Right hindlimb (tissue), 1 donor: ENCODE data around the gene TPBG.

Experiments
- DNase-seq: peaks from one replicate; pipeline ENCODE4 v3.0.0-alpha.2; 2018

Gene TPBG

GRCh38 chr6:82363428-82364086 lies at the start of gene TPBG:
TPBG (plus strand) TSS chr6:82363817; CDS start chr6:82364962, 1,145 bp downstream.
- peak; percentile 80 for DNase-seq

DNA sequence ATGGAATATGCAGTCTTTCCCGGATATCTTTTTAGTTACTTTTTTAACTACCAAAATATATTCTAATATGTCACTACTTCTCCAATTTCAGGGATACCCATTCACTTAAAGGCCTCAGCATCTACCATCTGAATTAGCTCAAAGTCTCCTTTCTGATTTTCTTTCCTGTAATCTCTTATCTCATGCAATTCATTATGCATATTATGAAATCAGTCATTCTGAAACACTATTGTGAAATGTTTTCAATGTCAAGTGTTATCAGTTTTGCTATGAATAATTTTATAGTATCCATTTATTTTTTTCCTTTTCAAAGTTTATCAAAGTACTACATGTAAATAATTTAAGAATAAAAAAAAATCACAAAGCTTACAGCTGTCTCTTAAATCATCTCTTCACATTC lies 41.2 kb upstream of the TPBG start:
- DNase-seq = no peak

DNA sequence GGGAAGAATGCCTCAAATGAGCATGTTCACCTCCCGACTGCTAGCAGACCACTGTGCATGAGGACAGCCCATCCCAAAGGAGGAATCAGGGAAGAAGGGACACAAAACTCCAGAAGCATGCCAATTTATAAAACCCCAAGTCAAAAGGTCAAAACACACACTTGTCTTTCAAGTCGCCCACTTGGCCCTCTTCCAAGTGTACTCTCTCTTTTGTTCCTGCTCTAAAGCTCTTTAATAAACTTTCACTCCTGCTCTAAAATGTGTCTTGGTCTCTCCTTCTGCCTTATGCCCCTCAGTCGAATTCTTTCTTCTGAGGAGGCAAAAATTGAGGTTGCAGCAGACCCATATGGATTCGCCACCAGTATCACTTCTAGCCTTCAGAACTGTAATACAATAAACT lies 33.9 kb upstream of the TPBG start:
- DNase-seq = no peak

- no peak for DNase-seq
Measured at GRCh38 chr6:82330171-82330804, 33.3 kb upstream of the TPBG start.

GRCh38 chr6:82331031-82331773 lies 32.4 kb upstream of the TPBG start:
- DNase-seq = no peak

- DNase-seq = no peak
Measured at GRCh38 chr6:82333781-82334180, 29.8 kb upstream of the TPBG start.

GRCh38 chr6:82337688-82338257 lies 25.8 kb upstream of the TPBG start:
- no peak for DNase-seq

GRCh38 chr6:82348130-82348529 lies 15.5 kb upstream of the TPBG start:
- no peak for DNase-seq

DNA sequence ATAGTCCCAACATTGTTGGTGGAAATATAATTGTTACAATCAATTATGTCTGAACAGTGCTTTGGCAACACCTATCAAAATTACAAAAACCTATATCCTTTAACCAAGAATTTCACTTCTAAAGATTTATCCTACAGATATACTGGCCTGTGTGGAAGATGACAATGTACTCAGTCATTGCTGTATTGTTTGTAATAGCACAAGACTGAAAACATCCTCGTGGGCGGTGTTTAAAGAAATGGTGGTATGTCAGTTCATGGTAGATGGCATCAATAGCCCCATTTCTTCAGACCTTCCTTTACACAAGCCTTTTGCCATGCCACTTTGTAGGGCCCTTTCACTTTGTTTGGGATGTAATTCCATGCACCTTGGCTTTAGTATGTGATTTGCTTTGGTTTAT lies 9.8 kb upstream of the TPBG start:
- no peak for DNase-seq

GRCh38 chr6:82360552-82360951 lies 3.1 kb upstream of the TPBG start:
- no peak for DNase-seq

DNA sequence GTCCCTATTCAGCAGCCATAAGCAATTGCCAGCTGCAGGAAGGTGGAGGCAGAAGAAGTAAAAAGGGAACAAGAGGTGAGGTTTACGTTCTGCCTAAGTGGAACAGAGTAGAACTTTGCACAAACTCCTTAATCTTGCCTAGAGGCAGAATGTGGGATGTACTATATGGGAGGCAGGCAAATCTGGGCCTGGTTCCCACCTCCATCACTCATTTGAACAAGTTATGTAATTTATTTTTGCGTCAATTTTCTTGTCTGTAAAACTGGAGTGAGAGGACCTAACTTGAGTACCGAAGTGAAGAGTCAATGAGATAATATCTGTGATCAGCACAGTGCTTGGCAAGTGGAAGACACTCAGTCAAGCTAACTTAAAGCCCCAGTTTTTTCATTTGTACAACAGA lies 2.0 kb upstream of the TPBG start:
- no peak for DNase-seq

GRCh38 chr6:82362144-82362543 lies 1.5 kb upstream of the TPBG start:
- no peak for DNase-seq

- peak; percentile 71 for DNase-seq
Measured at GRCh38 chr6:82362878-82363427, 664 bp upstream of the TPBG start.

DNA sequence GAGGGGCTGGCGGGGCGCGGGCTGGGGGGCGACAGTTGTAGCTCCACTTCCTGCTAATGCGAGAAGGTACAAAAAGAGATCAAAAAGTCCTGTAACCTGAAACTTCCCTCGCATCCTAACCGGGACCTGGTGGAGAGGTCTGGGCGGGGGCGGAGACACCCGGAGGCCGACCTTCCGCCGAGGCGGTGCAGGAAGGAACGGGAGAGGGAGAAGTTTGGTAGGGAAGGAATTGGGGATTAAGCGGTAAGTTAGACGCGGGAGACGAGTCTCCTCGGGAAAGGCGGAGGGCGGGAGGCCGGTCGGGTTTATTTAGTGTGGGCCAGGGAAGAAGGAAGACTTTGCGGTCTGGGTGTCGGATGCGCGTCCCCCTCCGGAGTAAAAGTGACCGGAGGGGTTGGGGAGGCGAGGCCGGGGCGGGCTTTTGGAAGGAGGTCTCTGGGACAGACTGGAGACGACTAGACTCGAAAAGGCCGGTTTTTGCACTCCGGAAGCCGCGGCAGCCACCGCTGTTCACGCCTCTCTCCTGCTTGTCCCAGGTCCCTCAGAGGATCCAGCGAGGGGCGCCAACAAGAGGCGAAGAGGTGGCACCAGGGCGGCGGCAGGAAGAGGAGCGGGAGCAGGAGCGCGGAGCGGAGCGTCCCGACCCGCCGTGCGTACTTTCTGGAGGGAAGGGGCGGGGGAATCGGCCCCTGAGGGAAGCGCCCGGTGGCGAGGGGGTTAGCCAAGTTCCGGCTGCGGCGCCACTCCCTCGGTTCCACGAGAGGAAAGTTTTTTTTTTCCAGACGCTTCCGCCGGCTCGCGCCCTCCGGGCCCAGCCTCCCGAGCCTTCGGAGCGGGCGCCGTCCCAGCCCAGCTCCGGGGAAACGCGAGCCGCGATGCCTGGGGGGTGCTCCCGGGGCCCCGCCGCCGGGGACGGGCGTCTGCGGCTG lies 734 bp downstream of the TPBG start:
- peak; percentile 84 for DNase-seq

- DNase-seq = peak; percentile 35
Measured at GRCh38 chr6:82365016-82365795, 1.6 kb downstream of the TPBG start.

DNA sequence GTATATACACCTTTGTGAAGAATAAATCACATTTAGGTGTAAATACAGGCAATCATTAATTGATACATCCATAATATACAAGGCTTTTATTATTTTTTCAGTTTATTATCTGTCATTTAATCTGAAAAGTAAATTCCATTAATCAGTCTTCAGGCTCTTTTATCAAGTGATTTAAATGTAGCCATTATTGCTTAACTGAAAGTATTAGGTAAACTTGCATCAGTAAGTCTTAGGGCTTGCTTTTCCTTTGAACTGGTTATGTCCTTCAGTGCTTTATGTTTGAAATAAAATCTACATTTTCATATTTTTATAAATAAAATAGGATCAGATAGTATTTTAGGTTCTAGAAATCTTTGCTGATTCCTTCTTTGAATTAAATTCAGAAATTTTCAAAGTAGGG lies 4.1 kb downstream of the TPBG start:
- no peak for DNase-seq

DNA sequence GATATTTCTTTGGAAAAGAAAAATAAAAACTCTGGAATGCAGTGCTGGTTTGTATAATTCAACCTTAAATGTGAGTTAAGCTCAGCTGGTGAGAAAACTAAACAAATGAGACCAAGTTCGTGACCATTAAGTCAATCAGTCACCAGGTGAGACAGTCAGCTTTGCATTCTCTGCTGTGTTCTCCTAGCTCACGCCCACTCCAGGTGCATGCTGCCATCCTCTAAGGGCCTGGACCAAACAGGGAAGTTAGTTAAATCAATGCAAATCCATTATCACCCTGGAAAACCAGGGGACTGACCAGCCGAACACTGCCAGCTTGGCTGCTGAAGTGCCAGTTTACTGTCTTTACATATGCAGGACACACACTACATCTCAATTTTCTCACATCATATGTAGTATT lies 7.2 kb downstream of the TPBG start:
- DNase-seq = no peak

DNA sequence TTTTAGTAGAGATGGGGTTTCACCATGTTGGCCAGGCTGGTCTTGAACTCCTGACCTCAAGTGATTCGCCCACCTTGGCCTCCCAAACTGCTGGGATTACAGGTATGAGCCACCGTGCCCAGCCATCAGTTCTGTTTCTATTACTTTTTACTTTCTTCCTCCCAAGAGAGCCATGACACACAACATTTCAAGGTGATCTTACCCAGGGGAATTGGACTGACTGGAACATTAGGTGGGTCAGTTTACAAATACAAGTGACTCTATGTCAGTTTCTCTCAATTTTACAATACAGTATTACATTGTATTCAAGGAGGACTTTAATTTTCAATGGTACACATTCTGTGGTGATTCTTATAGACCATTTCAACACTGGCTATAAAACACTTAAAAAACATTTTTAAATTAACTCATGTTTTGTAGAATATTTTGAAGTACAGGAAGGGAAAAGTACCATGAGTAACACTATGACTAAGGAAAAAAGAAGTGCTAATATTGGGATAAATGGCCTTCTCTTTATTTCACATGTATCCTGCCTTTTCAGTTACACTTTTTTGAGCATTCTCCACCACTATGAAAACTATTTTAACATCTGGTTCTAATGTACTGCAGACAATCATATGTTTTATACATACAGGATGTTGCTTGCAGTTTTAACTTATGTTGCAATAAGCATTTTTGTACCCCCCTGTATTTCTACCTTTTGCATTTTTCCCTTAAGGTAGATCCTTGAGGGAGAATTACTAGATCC lies 8.4 kb downstream of the TPBG start:
- no peak for DNase-seq

- no peak for DNase-seq
Measured at GRCh38 chr6:82372656-82373055, 9.0 kb downstream of the TPBG start.

- no peak for DNase-seq
Measured at GRCh38 chr6:82374516-82374915, 10.9 kb downstream of the TPBG start.

- DNase-seq = no peak
Measured at GRCh38 chr6:82376636-82377035, 13.0 kb downstream of the TPBG start.
